ENCODE results near the gene CNTN5. TPM values are rescaled to one million over a fixed set of nuclear protein-coding genes. Genes with fewer than 3 reads are reported as not detected.

The CNTN5 gene
- total RNA-seq, 6 donors from 2014 or later = 0.13 to 1.0 (median 0.57) TPM; not detected in 2

DNA sequence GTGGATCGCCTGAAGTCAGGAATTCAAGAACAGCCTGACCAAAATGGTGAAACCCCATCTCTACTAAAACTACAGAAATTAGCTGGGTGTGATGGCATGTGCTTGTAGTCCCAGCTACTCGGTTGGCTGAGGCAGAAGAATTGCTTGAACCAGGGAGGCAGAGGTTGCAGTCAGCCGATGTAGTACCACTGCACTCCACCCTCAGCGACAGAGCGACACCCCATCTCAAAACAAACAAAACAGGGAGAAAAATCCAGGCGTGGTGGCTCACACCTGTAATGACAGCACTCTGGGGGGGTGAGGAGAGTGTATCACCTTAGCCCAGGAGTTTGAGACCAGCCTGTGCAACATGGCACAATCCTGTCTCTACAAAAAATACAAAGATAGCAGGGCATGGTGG, 864.0 kb downstream of the CNTN5 start:
- no peak overlapping the region for H3K27ac ChIP-seq
- no peaks in the 10 kb centered on the region for H3K4me1 ChIP-seq
- no peaks in the 10 kb centered on the region for H3K9me3 ChIP-seq
- ATAC-seq (ENCODE audit: low FRiP score in 2 of 2) = no peak
- H3K36me3 ChIP-seq = no peaks in the 10 kb centered on the region
- DNase-seq = no peak
- 81 to 89% methylated on average over 5 to 6 of the region's 6 CpGs for WGBS, 2 donors
- no peak overlapping the region for H3K4me3 ChIP-seq
- no peak for TF ChIP-seq EP300 (IDR thresholded peaks at IDR 0.05)
- TF ChIP-seq, protein P1, sequence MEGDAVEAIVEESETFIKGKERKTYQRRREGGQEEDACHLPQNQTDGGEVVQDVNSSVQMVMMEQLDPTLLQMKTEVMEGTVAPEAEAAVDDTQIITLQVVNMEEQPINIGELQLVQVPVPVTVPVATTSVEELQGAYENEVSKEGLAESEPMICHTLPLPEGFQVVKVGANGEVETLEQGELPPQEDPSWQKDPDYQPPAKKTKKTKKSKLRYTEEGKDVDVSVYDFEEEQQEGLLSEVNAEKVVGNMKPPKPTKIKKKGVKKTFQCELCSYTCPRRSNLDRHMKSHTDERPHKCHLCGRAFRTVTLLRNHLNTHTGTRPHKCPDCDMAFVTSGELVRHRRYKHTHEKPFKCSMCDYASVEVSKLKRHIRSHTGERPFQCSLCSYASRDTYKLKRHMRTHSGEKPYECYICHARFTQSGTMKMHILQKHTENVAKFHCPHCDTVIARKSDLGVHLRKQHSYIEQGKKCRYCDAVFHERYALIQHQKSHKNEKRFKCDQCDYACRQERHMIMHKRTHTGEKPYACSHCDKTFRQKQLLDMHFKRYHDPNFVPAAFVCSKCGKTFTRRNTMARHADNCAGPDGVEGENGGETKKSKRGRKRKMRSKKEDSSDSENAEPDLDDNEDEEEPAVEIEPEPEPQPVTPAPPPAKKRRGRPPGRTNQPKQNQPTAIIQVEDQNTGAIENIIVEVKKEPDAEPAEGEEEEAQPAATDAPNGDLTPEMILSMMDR (IDR thresholded peaks at IDR 0.05) = no peak
- TF ChIP-seq POLR2A (IDR thresholded peaks at IDR 0.05) = no peak
- no peak for TF ChIP-seq POLR2AphosphoS5 (IDR thresholded peaks at IDR 0.05)
- H3K27me3 ChIP-seq = no peaks in the 10 kb centered on the region

DNA sequence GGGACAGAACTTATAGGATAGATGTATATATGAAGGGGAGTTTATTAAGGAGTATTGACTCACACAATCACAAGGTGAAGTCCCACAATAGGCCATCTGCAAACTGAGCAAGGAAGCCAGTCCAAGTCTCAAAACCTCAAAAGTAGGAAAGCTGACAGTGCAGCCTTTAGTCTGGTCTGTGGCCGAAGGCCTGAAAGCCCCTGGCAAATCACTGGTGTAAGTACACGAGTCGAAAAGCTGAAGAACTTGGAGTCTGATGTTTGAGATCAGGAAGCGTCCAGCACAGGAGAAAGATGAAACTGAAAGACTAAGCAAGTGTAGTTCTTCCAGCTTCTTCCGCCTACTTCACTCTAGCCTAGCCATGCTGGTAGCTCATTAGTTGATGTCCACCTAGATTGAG, 866.7 kb downstream of the CNTN5 start:
- no peaks in the 10 kb centered on the region for H3K4me1 ChIP-seq
- DNase-seq (no peak), ATAC-seq (ENCODE audit: low FRiP score in 2 of 2) (no peak)
- no peaks in the 10 kb centered on the region for H3K36me3 ChIP-seq
- TF ChIP-seq, protein P1 (IDR thresholded peaks at IDR 0.05) = no peak
- TF ChIP-seq POLR2AphosphoS5 (IDR thresholded peaks at IDR 0.05) (no peak), EP300 (IDR thresholded peaks at IDR 0.05) (no peak), POLR2A (IDR thresholded peaks at IDR 0.05) (no peak)
- no peak overlapping the region for H3K4me3 ChIP-seq
- 91% methylated on average over 5 of the region's 5 CpGs for WGBS, 2 donors
- H3K27me3 ChIP-seq = no peaks in the 10 kb centered on the region
- H3K27ac ChIP-seq = no peak overlapping the region
- no peaks in the 10 kb centered on the region for H3K9me3 ChIP-seq

DNA sequence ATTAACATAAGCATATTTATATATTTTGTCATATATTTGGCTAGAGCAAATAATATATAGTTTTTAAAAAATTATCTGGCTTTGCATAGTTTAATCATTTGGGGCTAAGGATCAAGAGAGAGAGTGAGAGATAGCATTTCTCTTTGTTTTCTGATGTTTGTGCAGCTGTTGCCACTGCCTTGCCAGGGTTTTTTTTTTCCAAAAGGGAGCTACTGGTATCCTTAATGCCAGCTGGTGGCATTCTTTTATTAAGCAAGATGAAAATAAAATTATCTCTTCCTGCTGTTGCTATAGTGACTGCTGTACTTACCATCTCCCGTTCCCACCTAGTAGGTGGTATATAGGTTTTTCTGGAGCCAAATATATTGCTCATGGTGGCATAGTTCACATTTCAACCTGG, 873.1 kb downstream of the CNTN5 start:
- Histone ChIP-seq H3K27ac (no peak overlapping the region), H3K9me3 (peaks cover 0 to 13% (median 5%) of the 10 kb centered on the region in 4 donors), H3K4me3 (no peak overlapping the region), H3K4me1 (no peaks in the 10 kb centered on the region), H3K27me3 (no peaks in the 10 kb centered on the region), H3K36me3 (no peaks in the 10 kb centered on the region)
- WGBS, 2 donors = 86 to 89% methylated on average over 1 of the region's 1 CpG
- TF ChIP-seq POLR2AphosphoS5 (IDR thresholded peaks at IDR 0.05) (no peak), POLR2A (IDR thresholded peaks at IDR 0.05) (no peak), EP300 (IDR thresholded peaks at IDR 0.05) (no peak)
- TF ChIP-seq, protein P1 (IDR thresholded peaks at IDR 0.05) = no peak
- no peak for ATAC-seq (ENCODE audit: low FRiP score in 2 of 2)
- no peak for DNase-seq

DNA sequence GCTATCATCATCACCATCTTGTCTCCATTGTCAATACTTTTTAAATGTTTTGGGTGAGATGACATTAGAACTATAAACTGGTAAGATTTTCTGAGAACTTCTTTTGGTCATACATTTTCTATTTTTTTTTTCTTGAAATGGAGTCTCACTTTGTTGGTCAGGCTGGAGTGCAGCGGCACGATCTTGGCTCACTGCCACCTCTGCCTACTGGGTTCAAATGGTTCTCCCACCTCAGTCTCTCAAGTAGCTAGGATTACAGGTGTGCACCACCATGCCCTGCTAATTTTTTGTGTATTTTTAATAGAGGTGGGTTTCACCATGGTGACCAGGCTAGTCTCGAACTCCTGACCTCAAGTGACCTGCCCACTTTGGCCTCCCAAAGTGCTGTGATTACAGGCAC, 880.4 kb downstream of the CNTN5 start:
- no peak overlapping the region for H3K27ac ChIP-seq
- H3K4me3 ChIP-seq = no peak overlapping the region
- no peaks in the 10 kb centered on the region for H3K4me1 ChIP-seq
- TF ChIP-seq EP300 (IDR thresholded peaks at IDR 0.05) = no peak
- no peak for TF ChIP-seq POLR2A (IDR thresholded peaks at IDR 0.05)
- TF ChIP-seq, protein P1 (IDR thresholded peaks at IDR 0.05) = no peak
- TF ChIP-seq POLR2AphosphoS5 (IDR thresholded peaks at IDR 0.05) = no peak
- H3K9me3 ChIP-seq = peaks cover 0 to 7% (median 2%) of the 10 kb centered on the region in 4 donors
- WGBS, 2 donors = 87 to 88% methylated on average over 3 of the region's 3 CpGs
- no peaks in the 10 kb centered on the region for H3K27me3 ChIP-seq
- no peaks in the 10 kb centered on the region for H3K36me3 ChIP-seq
- ATAC-seq (ENCODE audit: low FRiP score in 2 of 2) (no peak), DNase-seq (no peak)

DNA sequence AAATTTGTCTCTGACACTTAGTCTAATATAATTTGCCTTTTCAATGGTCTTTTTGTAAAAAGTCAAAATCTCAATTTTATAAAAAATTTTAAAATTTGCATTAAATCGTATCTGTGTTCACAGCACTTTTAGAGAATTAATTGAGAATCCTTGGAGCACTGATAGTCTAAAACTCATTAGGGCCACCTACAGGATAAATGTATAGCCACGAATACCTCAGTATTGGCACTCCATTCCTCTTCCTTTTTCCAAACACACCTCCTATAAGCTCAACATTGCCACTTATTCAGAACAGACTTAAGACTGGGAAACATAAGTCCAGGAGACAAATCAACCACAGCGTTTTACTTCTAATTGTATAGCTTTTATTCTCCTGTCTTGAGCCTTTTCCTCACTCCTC, 890.4 kb downstream of the CNTN5 start:
- TF ChIP-seq, protein P1 (IDR thresholded peaks at IDR 0.05) = no peak
- no peak for TF ChIP-seq EP300 (IDR thresholded peaks at IDR 0.05)
- TF ChIP-seq POLR2A (IDR thresholded peaks at IDR 0.05) = no peak
- TF ChIP-seq POLR2AphosphoS5 (IDR thresholded peaks at IDR 0.05) = no peak
- no peak for ATAC-seq (ENCODE audit: low FRiP score in 2 of 2)
- DNase-seq = no peak
- no peaks in the 10 kb centered on the region for H3K36me3 ChIP-seq
- no peaks in the 10 kb centered on the region for H3K9me3 ChIP-seq
- no peak overlapping the region for H3K27ac ChIP-seq
- H3K4me1 ChIP-seq = no peaks in the 10 kb centered on the region
- H3K27me3 ChIP-seq = no peaks in the 10 kb centered on the region
- no peak overlapping the region for H3K4me3 ChIP-seq
- WGBS, 2 donors = 36 to 42% methylated on average over 3 of the region's 3 CpGs

All from upper lobe of left lung (tissue), 6 donors.